HG03342 (cell line): ENCODE data around the gene GDE1.

Source experiments
- ATAC-seq: cut with Tn5 transposase; IDR thresholded peaks from one replicate; pipeline ENCODE4 v1.9.1; 2021; ENCODE audit warnings: mild to moderate bottlenecking, moderate library complexity; ENCODE audit not compliant: unreplicated experiment

GDE1 gene

DNA sequence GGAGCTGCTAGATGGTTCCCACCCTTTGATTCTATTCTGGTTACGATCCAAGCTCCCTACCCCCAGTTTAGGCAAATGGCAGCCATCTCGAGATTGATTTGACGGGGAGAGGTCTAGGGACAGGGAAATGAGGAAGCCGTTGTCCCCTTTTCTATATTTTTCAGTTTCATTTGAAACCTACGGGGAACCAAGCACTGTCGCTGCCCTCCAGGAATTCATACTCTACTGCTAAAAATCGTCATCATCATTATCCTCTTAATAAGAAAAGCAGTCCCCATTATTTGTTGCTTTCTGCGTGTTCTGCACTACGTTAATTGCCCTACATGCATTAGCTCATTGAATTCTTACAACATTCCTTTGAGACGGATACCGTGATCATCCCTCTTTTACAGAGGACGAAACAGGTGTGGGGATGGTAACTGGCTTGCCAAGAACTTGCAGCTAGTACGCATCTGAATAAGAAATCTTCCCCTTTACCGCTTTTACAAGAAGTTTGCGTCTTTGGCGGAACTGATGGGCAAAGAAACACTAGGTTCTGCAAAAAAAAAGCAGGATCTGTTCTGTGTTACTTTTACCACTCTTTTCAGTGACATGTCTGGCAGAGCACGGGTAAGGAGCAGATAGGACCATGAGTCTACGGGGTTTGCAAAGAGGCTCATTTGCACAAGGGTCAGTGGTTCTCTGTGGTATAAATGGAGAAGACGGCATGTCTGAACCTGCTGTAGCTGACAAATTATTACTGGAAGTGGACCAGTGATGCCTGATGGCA is 2.9 kb upstream of the GDE1 start:
- no peak for ATAC-seq

DNA sequence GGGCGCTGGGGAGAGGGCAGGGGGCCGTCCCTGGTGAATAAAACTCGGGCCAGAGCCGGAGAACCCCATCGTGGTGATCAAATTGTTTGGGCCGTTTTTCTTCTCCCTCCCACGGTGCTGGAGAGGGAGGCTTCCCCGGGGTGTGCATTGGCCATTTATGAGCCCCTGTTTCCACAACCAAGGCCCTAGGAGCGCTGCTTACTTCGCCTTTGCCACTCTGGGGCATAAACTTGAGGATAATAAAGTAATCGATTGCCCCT is 2.4 kb upstream of the GDE1 start:
- no peak for ATAC-seq

DNA sequence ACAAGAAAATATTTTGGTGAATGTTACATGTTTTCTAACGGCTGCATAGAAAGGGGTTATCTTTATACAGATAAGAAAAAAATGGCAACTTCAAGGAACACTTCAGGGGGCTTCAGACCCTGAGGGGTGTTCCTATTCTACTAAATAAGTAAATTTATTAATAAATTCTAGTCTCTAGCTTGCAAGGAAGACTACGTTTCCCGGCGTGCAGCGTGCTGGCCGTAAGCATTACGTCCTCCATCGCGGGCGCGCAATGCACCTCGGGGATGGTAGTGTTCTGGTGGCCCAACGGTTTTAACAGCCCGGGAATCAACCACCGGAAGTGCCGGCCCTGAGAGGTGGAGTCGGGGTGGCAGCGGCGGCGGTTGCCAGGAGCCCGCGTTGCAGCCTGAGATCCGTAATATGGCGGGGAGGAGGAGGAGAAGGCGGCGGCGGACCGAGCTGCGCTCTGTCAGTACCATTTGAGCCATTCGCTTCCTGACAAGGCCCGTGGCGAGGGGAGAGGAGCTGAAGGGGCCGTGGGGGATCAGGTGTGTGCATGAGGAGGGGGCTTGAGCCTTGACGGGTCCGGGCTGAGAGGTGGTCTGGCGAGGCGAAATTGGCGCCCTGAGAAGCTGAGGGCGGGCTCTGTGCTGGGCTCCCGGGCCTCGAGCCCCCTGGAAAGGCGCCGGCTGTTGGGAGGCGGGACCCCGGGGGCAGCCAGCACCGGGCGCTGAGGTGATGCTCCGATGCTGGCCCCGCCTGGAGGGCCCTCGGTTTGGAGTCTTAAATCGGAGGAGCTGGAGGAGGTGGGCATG is 1.9 kb upstream of the GDE1 start, which contains the start of gene CCP110:
Gene CCP110, plus strand, starts transcription at position 384 of the 797 bp plus-strand sequence. CDS start 3,940 bp downstream, outside the sequence.
- peak; percentile 64 for ATAC-seq

DNA sequence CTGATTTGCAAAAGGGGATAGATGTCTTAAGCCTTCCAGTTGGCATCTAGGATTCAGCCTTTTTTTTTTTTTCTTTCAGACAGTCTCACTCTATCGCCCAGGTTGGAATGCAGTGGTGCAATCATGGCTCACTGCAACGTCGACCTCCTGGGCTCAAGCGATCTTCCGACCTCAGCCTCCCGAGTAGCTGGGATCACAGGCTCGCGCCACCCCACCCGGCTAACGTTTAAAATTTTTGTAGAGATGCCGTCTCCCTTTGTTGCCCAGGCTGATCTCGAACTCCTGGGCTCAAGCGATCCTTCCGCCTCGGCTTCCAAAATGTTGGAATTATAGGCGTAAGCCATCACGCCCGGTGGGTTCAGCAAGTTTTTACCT is 1.3 kb upstream of the GDE1 start:
- no peak for ATAC-seq

DNA sequence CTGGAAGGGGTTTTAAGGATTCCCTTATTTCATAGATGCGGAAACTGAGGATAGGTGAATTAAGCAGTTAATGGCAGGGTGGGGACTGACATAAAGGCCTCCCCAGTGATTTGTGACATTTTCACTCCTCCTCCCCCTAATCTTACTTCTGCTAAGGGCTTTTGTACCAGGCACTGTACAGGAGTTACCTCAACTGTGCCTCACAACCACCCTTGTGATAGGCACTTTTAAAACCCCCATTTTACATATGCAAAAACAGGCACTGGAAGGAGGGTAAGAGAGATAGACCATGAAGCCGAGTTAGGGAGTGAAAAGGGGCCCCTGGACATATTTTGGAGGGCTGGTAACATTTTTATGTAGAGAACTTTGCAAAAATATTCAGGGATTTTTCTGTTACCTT is 862 bp upstream of the GDE1 start:
- no peak for ATAC-seq

DNA sequence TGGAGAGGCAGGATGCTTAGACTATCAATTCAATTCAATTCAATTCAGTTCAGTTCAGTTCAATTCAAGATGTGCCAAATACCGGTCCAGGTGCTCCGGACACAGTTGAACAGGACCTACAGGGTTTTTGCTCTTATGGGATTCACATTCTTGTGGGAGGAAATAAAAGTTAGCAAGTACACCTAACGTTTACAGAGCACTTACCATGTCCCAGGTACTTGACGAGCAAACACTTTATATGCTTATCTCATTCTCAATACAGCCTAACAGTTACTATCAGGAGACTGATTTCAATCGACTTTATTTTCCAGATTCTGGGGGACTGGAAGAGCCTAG is 467 bp upstream of the GDE1 start:
- no peak for ATAC-seq

DNA sequence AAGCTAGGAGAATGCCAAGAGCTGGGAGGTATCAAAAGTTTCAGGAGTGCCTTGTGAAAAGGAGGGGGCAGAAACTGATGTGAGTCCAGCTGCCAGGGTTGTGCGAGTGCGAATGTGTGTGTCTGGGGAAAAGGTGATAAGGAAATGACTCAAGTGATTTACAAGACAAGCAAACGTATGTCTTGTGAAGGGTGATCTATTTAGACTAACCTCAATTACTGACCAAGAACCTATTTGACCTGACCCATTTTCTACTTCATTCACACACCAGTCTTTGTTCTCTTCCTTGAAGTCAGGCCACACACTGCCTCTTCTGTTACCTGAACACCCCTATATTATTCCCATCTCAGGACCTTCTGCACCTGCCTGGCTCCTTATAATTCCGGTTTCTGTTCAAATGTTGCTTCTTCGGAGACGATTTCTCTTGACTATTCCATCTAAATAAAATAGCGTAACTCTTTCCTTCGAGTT is 1.0 kb downstream of the GDE1 start:
- ATAC-seq, result no peak

DNA sequence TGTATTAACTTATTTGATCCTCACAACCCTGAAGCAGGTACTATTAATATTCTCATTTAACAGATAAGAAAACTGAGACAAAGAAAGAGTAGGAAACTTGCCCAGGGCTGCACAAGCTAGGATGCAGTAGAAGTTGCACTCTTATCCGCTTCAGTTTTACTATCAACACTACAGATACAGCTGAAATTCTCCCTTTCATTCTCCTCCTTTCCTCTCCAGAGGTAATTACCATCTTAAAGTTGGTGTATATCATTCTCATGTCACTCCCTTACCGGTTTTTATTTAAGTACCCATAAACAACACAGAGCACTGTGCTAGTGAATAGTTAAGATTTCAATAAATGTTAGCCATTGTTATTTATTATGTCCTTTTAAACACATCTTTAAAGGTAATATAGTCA is 3.5 kb downstream of the GDE1 start:
- ATAC-seq, result no peak

DNA sequence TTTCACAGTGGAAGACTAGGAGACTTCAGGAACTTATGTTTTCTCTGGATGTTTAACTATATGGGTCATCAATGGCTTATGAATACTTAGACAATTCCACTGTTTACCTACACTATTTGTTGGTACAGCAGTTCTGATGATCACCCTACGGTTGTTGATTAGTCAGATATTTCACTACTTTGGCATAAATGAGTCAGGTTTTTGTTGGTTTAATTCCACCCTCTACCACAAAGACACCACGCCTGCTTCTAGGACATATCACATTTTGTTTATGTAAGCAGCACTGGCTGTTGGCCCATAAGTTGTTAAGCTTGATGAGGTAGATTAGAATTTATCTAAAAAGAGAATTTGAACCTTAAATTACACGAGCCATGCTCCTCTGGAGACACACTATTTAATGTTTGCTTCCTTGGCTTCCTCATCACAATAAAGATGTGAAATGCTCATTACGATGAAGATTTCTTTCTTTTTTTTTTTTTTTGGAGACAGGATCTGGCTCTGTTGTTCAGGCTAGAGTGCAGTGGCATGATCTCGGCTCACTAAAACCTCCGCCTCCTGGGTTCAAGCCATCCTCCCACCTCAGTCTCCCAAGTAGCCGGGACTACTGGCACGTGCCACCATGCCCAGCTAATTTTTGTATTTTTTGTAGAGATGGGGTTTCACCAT is 4.3 kb downstream of the GDE1 start:
- no peak for ATAC-seq

DNA sequence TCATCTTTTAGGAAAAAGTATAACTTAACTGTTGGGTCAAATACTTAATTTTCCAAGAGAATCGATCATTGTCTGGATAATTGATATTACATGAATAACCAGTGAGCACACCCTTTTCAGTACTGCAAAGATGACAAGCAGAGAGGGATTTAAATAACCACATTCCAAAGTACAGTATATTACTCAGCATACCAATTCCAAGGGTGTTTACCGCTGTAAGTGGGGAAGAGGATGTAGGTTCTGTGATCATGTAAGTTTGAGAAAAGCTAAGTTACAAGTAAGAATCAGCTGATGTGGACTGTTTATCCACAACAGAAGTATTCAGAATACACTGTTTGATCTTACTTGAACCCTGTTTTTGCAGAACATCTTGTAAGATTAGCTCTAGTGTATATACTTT is 6.1 kb downstream of the GDE1 start:
- ATAC-seq, result no peak

DNA sequence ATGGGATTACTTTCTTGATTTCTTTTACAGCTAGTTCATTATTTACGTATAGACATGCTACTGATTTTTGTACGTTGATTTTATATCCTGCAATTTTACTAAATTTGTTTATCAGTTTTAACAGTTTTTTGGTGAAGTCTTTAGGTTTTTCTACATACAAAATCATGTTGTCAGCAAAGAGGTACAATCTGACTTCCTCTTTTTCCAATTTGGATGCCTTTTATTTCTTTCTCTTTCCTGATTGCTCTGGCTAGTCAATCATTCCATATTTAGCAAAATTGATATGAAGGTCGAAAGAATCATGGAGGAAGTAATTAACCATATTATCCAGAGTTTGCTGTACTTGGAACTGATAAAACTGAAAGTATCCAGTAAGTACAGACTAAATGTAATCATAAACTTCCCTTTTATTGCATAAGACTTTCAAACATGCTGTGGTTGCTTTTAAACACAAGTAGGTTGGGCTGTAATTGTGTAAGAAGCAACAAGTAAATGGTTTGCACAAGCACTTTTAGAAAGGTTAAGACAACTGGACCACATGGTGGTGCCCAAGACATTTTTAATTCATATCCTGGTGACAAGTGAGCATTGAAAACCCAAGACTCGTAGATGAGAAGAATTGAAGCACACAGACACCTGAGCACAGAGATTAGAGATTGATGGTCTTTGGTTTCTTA is 8.4 kb downstream of the GDE1 start:
- no peak for ATAC-seq

DNA sequence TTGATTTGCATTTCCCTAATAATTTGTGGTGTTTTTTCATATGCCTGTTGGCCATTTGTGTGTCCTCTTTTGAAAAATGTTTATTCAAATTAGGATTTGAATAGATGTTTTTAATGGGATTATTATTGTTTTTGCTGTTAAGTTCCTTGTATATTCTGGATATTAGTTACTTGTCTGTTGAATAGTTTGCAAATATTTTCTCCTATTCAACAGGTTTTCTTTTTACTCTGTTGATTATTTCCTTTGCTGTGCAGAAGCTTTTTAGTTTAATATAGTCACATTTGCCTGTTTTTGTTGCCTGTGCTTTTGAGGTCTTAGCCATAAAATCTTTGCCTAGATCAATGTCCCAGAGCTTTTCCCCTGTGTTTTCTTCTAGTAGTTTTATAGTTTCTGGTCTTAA is 9.6 kb downstream of the GDE1 start:
- no peak for ATAC-seq

DNA sequence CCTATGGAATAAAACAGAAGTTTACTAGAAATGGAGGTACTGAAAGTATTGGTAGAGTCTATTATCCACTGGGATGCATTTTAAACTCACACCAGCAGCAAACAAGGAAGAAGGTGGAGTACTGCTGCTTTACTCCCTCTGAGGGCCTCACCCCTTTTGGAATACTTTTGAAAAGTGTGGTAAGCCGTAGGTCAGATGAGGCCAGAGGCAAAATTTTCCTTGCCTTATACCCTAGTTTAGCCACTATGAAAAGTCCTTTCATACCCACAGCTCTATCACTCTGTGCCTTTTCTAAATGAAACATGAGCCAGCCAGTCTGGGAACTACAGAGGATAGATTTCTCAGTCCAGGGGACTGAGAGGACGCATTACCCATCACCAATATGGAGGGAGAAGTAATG is 14.0 kb downstream of the GDE1 start:
- ATAC-seq, result no peak

DNA sequence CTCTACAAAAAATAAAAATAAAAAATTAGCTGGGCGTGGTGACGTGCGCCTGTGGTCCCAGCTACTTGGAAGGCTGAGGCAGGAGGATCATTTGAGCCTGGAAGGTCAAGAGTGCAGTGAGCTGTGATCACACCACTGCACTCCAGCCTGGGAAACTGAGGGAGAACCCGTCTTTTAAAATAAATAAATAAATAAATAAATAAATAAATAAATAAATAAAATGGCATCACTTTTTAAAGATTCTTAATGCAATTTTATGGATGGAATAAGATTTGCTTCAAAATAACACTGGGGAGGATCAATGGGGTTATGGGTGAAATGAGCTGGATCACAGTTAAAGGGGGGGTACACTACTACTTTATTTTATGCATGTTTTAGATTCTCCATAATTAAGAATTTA is 14.9 kb downstream of the GDE1 start:
- ATAC-seq, result no peak

DNA sequence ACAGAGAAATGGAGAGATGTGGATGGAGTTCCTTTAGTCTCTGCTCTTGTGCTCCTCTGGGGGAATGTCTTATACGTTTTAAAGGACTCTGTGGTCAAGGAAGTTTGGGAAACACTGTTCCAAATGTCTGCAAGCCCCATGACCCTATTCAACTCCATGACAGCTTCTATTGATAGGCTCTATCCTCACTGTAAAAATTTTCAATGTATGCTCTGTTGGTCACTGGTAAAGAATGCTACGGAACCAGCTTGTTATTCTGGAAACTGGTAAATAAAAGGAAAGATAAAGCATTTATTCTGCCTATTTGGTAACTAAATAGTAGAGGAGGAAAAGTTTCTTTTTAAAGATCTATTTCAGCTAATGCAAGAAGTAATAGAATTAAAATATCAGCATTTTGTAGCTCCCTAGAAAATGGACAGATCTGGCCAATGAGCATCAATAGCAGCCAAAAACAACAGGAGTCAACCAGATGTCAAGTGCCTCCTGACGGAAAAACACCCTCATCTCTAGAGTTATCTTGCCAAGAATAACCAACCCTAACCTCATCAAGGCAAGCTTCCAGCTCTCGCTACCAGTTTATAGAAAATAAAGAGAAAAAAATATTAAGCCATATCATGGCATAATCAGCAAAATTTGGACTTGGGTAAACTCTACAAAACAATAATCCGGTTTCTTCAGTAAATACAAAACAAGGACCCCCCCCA is 16.1 kb downstream of the GDE1 start:
- ATAC-seq, result no peak

DNA sequence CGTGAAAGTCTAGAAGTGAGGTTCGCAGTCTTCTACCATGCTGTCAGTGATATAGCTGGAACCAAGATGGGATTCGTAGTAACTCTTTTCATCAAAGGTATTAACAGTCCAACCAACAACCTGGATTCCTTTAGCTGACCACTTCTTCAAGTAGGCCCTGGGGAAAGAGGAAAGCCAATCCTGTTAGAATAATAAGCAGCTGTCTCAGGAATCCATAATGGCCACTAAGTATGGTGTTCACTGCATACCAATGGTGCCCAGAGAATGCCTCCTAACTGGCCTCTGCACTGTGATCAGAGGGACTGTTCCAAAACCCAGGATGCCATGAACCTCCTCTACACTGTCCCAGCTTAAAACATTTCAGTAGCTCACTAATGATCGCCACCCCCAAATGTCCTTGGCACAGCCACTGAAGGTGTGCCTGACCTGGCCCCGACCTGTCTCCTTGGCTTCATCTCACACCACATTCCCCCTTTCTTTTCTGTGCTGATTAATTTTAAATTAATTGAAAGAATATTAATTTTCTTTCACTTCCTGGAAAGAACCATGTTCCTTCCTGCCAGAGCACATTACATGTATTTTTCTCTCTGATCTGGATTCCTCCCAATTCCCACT is 18.3 kb downstream of the GDE1 start:
- ATAC-seq, result no peak

DNA sequence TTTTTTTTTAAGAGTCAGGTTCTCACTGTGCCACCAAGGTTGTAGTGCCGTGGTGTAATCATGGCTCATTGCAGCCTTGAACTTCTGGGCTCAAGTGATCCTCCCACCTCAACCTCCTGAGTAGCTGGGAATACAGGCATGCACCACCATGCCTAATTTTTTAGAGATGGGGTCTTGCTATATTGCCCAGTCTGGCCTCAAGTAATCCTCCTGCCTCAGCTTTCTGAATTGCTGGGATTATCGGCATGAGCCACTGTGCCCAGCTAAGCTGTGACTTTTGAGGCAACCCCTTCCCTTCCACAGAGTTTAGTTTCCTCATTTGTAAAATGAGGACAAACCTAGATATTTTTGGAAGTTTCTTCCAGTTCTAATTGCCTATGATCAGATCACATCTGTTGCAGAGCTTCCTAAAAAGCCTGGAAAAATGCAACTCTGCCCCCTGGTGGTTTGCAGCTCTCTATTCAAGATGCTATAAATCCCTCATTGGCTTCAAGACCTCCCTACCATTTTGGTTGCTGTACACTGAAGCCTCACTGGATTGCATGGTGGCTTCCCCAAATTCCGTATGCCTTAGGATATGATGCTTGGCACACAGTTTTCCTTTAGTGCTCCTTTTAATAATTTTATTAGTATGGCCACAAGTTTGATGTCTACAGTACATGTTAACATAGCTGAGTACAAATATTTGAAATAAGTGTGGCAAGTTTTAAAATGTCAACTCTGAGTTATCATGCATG is 19.3 kb downstream of the GDE1 start:
- ATAC-seq, result no peak

DNA sequence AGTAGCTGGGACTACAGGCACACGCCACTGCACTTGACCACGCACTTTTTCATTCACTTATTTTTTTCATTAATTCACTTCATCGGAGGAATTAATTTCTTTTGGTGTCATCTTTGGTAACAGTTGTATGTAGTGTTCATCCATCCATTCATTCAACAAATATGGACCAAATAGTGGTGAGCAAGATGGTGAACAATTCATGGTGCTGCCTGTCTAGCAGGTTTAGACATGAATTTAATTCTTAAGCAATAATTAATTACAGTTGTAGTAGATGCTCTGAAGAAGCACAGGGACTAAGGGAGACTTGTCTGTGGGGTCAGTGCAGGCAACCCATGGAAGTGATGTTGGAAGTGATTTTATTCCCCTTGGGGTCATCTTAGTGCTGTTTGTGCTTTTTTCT is 22.4 kb downstream of the GDE1 start:
- no peak for ATAC-seq

DNA sequence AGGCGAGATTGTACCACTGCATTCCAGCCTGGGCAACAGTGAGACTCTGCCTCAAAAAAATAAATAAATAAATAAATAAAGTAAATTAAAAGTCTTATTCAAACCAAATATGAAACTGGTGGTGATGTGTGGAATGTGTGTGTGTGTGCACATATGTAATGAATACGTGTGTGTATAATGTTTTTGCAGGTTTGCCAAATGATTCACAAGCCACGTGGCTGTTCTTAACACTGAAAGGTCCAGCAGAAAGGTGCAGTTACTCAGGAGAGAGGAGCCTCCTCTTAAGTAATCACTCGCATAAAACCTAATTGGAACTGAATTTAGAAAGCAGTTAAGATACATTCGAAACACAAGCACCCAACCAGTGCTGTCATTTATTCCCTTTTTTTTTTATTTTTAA is 22.9 kb downstream of the GDE1 start:
- no peak for ATAC-seq

DNA sequence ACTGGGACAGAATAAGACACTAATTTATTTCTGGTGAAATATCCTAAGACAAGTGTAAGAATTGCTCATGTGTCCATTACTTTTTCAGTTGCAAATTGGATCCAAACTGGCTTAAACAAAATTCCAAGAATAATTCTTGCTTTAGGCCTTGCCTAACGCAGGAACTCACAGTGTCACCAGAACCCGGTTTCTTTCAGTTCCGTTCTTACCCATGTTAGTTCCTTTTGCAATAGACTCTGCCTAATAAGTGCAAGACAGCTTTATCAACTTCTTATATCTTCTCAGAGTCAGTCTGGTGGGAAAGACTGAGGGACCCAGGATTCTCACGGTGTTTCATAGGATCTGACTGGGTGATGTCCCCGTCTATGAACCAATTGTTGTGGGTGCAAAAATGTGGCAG is 24.7 kb downstream of the GDE1 start:
- ATAC-seq, result no peak
